IPS-15b (cell line): ENCODE data around the gene HOGA1.
"Not testable (repeated sequence)": the region's sequence is repeated elsewhere in the genome, so short reads cannot be mapped to it uniquely, and the experiment has no call there.

ENCODE experiments used
- H3K27me3 ChIP-seq: one replicate; pipeline ENCODE4 v1.6.1; 2013; ENCODE audit warnings: low read length; ENCODE audit not compliant: control insufficient read depth, insufficient read depth
- H3K36me3 ChIP-seq: one replicate; pipeline ENCODE4 v1.6.1; 2013; ENCODE audit warnings: low read length; ENCODE audit not compliant: control insufficient read depth, insufficient read depth
- H3K4me1 ChIP-seq: one replicate; pipeline ENCODE4 v1.6.1; 2013; ENCODE audit warnings: mild to moderate bottlenecking, low read length; ENCODE audit not compliant: control insufficient read depth, insufficient read depth
- H3K4me3 ChIP-seq: one replicate; pipeline ENCODE4 v1.5.1; 2013; ENCODE audit warnings: low read depth, low read length
- H3K9ac ChIP-seq: one replicate; pipeline ENCODE4 v1.6.1; 2013; ENCODE audit warnings: low read depth, mild to moderate bottlenecking, low read length
- H3K9me3 ChIP-seq: one replicate; pipeline ENCODE4 v1.6.1; 2013; ENCODE audit warnings: mild to moderate bottlenecking, low read length; ENCODE audit not compliant: control insufficient read depth, insufficient read depth

The HOGA1 gene

DNA sequence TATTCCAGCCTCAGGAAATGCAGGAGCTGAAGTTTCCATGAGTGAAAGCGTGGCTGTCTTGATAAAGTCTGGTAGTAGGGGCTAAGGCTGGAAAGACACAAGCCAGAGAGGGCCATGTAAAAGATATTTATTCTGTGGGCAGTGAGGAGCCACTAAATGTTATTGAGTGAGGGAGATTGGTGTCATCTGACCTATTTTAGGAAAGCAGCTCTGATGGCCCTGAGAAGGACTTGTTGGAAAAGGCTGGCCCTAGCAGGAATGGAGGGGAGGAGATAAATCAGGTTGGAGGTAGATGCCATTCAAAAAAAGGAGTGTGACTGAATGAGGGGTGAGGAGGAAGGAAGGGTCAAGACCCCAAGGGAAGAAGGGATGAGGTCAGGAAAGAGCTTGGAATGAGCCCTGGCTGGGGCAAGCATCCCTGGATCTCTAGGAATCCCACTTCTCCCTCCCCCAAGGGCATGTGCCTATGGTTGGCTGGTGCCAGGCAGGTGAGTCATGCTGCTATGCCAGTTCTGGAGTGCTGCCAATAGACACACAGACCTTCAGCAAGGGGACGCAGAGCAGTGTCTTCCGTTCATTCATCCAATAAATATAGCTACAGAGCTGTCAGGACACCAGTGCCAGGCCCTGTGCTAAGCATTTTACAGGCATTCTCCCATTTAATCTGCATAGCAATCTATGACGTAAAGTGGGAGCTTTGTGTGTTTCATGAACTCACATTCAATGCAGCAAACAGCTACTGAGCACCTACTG is 9.6 kb upstream of the HOGA1 start:
- no peaks in the 10 kb centered on the region for H3K9me3 ChIP-seq
- peaks cover 4% of the 10 kb centered on the region for H3K36me3 ChIP-seq
- no peak overlapping the region for H3K9ac ChIP-seq
- H3K4me3 ChIP-seq = no peak overlapping the region
- H3K27me3 ChIP-seq = no peaks in the 10 kb centered on the region
- no peaks in the 10 kb centered on the region for H3K4me1 ChIP-seq

DNA sequence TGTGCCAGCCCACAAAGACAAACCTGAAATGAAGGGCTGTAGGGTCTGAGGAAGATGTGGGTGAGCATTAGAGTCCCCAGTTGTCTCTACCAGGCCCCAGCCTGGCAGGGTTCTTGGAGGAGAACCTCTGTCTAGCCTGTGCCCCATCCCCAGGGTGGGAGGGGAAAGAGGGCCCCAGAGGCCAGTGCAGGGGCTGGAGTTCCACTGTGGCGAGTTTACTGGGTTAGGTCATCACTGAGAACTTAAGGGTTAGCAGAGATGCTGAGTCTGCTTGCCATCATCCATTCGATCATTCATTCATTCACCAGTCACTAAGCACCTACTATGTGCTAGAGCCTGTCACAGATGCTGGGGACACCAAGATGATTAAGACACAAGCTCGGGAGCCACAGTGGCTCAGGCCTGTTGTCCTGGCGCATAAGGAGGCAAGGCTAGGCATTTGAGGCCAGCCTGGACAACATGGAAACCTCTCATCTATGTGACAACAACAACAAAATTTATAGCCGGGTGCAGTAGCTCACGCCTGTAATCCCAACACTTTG is 9.0 kb upstream of the HOGA1 start:
- Histone ChIP-seq H3K9ac (no peak overlapping the region), H3K4me3 (no peak overlapping the region), H3K4me1 (no peaks in the 10 kb centered on the region)

DNA sequence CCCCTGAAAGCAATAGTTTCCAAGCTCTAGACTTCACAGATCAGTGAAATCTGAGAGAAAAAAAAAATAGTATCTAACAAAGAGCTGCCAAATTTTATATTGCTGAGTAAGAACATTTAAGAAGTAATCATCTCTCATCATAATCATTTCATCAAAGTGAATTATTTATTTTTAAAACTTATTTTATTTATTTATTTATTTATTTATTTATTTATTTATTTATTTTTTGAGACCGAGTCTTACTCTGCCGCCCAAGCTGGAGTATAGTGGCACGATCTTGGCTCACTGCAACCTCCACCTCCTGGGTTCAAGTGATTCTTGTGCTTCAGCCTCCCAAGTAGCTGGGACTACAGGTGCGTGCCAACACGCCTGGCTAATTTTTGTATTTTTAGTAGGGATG is 7.7 kb upstream of the HOGA1 start:
- H3K36me3 ChIP-seq, H3K4me3 ChIP-seq, H3K27me3 ChIP-seq, H3K4me1 ChIP-seq, H3K9me3 ChIP-seq, H3K9ac ChIP-seq: not testable (repeated sequence)

More for the DNA sequence above, 9.0 kb upstream of the HOGA1 start:
- H3K36me3 ChIP-seq = peaks cover 1% of the 10 kb centered on the region
- no peaks in the 10 kb centered on the region for H3K9me3 ChIP-seq
- no peaks in the 10 kb centered on the region for H3K27me3 ChIP-seq

DNA sequence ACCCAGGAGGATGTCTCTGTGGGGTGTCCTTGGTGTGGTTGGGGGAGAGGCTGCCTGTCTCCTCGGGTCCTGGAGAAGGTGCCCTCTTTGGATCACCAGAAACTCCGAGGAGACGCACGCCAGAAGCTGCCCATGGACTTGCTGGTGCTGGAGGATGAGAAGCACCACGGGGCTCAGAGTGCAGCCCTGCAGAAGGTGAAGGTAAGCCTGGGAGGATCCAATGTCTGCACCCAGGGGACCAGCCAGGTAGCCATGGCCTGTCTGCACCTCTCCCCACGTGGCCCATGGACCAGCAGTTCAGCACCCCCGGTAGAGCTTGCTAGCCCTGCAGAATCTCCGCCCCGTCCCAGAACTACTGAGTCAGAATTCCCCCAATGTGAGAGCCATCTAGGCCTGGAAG is 6.5 kb upstream of the HOGA1 start:
- H3K4me1 ChIP-seq = no peaks in the 10 kb centered on the region
- H3K9ac ChIP-seq = no peak overlapping the region
- no peaks in the 10 kb centered on the region for H3K36me3 ChIP-seq
- H3K27me3 ChIP-seq = no peaks in the 10 kb centered on the region
- no peak overlapping the region for H3K4me3 ChIP-seq
- H3K9me3 ChIP-seq = no peaks in the 10 kb centered on the region

DNA sequence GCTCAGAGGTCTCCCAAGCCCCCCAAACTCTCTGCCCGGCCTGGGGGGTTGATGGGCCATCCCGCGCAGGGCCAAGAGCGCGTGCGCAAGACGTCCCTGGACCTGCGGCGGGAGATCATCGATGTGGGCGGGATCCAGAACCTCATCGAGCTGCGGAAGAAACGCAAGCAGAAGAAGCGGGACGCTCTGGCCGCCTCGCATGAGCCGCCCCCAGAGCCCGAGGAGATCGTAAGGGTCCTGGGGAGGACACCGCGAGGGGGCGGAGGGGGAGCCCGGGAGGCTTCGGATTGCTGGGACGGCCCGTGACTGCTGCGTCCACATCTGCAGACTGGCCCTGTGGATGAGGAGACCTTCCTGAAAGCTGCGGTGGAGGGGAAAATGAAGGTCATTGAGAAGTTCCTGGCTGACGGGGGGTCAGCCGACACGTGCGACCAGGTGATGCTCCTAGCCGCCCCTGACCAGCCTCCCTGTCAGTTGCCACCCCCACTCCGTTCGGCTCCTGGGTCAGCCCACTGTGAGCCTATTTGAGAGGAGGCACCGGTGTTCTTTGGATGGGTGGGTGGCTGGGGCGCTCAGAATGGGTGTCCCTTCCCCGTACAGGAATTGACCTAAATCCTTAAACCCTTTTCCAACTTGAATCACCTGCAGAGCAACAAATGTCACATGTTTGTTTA is 5.9 kb upstream of the HOGA1 start:
- Histone ChIP-seq H3K4me1 (no peaks in the 10 kb centered on the region), H3K27me3 (no peaks in the 10 kb centered on the region), H3K36me3 (no peaks in the 10 kb centered on the region), H3K9me3 (no peaks in the 10 kb centered on the region), H3K9ac (no peak overlapping the region), H3K4me3 (no peak overlapping the region)

DNA sequence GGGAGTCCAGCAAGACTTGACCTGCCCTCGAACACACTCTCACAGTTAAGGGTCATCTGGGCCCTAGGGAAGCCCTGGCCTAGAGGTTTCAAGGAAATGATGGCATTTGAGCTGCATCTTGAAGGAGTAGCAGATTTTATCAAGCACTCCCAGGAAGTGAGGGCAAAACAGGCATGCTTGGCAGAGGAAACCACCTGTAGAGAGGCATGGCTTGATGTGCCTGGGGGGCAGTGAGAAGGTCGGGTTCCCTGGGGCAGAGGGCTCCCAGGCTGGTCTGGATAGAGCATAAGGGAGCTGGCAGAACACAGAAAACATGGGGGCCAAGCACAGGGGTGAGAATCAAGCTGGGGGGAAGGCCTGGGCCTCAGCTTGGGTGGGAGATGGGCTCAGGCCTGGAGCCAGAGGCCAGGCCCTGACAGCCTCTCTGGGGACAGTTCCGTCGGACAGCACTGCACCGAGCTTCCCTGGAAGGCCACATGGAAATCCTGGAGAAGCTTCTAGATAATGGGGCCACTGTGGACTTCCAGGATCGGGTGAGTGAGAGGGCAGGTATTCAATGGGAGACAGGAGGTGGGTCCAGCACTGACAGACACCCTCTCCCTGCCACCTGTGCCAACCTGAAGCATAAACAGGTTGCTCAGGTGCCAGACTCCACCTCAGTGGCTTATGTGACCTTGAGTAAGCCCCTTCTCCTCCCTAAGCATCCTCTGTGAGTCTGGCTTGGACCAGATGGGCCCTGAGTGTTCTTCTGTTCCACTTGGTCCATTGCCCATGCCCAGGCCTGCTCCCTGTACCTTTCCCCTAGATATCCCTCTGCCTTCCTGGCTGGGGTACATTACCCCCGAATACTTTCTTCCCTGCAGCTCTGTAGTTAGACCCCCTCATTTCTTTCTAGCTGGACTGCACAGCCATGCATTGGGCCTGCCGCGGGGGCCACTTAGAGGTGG is 3.5 kb upstream of the HOGA1 start:
- Histone ChIP-seq H3K36me3 (no peaks in the 10 kb centered on the region), H3K9ac (no peak overlapping the region), H3K4me3 (no peak overlapping the region), H3K9me3 (no peaks in the 10 kb centered on the region), H3K27me3 (no peaks in the 10 kb centered on the region), H3K4me1 (no peaks in the 10 kb centered on the region)

DNA sequence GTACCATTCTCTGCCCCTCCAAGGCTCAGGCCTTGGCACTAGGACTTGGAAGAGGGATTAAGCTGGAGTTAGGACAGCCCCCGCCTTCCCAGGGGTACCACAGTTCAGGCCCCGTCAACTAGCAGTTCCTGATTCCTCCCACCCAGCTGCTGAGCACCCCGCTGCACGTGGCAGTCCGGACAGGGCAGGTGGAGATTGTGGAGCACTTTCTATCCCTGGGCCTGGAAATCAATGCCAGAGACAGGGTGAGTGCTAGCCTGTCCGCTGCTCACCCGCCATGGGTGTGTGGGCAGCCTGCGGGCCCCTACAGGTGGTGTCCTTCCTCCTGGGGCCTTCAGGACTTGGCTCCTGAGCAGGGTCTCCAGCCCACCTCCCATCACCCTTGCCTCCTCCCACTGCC is 2.0 kb upstream of the HOGA1 start:
- Histone ChIP-seq H3K4me3 (no peak overlapping the region), H3K9me3 (no peaks in the 10 kb centered on the region), H3K9ac (no peak overlapping the region), H3K36me3 (no peaks in the 10 kb centered on the region), H3K27me3 (no peaks in the 10 kb centered on the region), H3K4me1 (no peaks in the 10 kb centered on the region)

DNA sequence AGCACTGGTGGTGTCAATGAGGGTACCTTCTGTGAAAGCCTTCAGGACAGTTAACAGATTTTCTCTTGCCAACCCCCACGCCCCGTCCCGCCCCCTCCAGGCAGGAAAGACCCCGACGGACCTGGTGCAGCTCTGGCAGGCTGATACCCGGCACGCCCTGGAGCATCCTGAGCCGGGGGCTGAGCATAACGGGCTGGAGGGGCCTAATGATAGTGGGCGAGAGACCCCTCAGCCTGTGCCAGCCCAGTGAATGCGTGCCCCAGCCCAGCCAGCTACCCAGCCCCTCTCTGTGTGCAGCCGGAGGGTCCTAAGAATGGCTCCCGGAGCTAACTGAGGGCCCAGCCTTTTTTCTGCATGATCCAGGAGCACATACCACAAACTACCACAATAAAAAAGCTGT is 713 bp upstream of the HOGA1 start:
- no peak overlapping the region for H3K4me3 ChIP-seq
- H3K4me1 ChIP-seq = no peaks in the 10 kb centered on the region
- no peaks in the 10 kb centered on the region for H3K36me3 ChIP-seq
- H3K27me3 ChIP-seq = no peaks in the 10 kb centered on the region
- H3K9me3 ChIP-seq = no peaks in the 10 kb centered on the region
- H3K9ac ChIP-seq = no peak overlapping the region

DNA sequence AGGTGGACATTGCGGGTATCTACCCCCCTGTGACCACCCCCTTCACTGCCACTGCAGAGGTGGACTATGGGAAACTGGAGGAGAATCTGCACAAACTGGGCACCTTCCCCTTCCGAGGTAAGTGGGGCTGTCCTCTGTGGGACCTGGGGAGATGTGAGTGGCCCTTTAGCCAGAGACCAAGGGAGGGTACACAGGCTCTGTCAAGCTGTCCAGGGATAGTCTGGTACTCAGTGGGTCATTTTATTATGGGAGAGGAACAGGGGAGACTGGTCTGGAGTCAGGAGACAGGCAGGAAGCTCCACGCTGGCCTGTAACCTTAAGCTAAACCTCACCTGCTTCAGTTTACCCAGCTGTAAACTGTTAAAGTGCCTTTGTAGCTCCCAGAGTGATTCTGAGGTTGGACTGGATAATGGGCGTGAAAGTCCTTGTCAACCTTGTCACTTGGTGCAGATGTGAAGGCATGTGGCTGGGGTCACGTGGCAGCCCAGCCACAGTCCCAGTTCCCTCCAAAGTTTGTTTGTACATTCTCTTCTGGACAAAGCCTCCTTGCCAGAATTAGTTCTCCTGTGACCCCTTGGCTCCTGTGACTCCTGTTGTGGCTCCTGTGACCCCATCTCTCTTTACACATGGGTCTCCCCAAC is 729 bp downstream of the HOGA1 start:
- Histone ChIP-seq H3K9me3 (no peaks in the 10 kb centered on the region), H3K9ac (no peak overlapping the region), H3K4me1 (no peaks in the 10 kb centered on the region), H3K36me3 (no peaks in the 10 kb centered on the region), H3K27me3 (no peaks in the 10 kb centered on the region), H3K4me3 (no peak overlapping the region)

DNA sequence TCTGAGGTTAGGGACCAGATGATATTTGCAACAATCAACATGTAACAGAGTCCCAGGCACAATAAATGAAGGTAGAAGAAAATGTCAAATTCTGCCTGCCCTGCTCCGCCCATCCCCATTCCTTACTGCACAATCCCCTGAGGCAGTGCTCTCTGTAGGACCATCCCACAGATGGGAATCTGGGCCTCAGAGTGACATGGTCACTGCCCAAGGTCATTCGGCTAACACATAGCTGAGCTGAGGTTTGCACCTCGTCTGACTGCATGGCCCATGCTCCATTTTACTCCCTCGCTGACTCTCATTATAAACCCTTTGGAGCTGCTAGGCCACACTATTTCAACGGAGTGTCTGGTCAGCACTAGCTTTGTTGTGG is 1.2 kb downstream of the HOGA1 start:
- Histone ChIP-seq H3K36me3 (no peaks in the 10 kb centered on the region), H3K9me3 (no peaks in the 10 kb centered on the region), H3K4me3 (no peak overlapping the region), H3K9ac (no peak overlapping the region), H3K27me3 (no peaks in the 10 kb centered on the region), H3K4me1 (no peaks in the 10 kb centered on the region)

DNA sequence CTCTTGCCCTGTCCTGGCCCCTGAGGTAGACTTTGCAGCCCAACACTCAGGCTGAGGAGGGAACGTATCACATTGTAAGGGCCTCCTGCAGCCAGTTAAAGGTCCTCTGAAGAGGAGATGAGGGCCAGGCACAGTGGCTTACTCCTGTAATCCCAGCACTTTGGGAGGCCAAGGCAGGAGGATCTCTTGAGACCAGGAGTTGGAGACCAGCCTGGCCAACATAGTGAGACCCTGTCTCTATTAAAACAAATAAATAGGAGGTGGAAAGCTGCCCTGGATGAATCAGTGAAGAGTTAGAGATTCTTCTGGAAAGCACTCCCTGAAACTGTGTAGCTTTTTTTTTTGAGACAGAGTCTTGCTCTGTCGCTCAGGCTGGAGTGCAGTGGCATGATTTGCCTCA is 3.0 kb downstream of the HOGA1 start:
- Histone ChIP-seq H3K4me1 (no peaks in the 10 kb centered on the region), H3K27me3 (no peaks in the 10 kb centered on the region), H3K9me3 (no peaks in the 10 kb centered on the region), H3K36me3 (no peaks in the 10 kb centered on the region), H3K4me3 (no peak overlapping the region), H3K9ac (no peak overlapping the region)
